H1 (cell line): ENCODE results near the gene GALNTL6. TPM values are rescaled to one million over a fixed set of nuclear protein-coding genes. Genes with fewer than 3 reads are reported as not detected.

Source experiments
- EGR1 ChIP-seq: IDR thresholded peaks from 2 replicates; pipeline ENCODE4 v1.6.1; 2011; ENCODE audit warnings: low read depth, low read length, borderline replicate concordance
- SP1 ChIP-seq: IDR thresholded peaks from 2 replicates; pipeline ENCODE4 v1.6.1; 2011; ENCODE audit warnings: low read depth, low read length
- polyA plus RNA-seq, 7 experiments: library from polyadenylated mRNA; depleted of rRNA in 3 of 7; stranded (reverse) in 5 of 7; unstranded in 2 of 7; fragments of >200 nt in 5 of 7; fragments of 200-250 nt in 2 of 7; gene quantifications; 1 replicate in 5 of 7; 2 replicates in 1 of 7; 4 replicates in 1 of 7; pipeline versions ENCODE4 v1.2.1 to v1.2.3, GENCODE V29; 2011 to 2013; ENCODE audit warnings: missing spikeins in 2 of 7, mixed read lengths in 2 of 7
- total RNA-seq: library from RNA; stranded (reverse); fragmentation: NEBNext Ultra II Directional; extraction: Animal tissue kit (Norgen Biotek cat#: 25700); gene quantifications from 2 replicates; pipeline ENCODE4 v1.2.1, GENCODE V29; 2021
- TF ChIP-seq, protein P1 (sequence below): fragments of 300-600 bp; sonication (generic); IDR thresholded peaks from 2 replicates; pipeline ENCODE4 v1.7.1; 2012; ENCODE audit warnings: low read length, moderate library complexity, mild to moderate bottlenecking, inconsistent platforms; ENCODE audit not compliant: insufficient replicate concordance

GALNTL6 gene
- total and polyA plus RNA-seq, 2 of the 8 experiments (the other 6 are each of a cell fraction or from before 2014, with no cell fraction given), result 0.03 to 0.32 TPM

DNA sequence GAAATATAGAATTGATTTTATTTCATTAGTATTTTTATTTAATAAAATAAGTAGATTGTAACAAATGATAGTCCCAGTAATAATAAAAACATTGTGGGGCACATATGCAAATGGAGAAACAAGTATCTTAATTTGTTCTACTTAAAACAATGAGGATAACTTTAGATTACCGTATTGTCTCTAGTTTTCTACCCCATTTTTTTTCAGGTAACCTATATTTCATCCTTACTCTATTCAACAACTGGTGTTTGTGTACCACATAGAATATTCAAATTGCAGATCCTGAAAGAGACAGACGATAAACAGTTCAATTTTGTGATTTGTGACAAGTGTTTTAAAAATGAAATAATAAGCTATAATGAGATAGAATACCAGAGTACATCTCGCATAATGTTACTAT lies 671.8 kb downstream of the GALNTL6 start (continued):
- TF ChIP-seq, protein P1, sequence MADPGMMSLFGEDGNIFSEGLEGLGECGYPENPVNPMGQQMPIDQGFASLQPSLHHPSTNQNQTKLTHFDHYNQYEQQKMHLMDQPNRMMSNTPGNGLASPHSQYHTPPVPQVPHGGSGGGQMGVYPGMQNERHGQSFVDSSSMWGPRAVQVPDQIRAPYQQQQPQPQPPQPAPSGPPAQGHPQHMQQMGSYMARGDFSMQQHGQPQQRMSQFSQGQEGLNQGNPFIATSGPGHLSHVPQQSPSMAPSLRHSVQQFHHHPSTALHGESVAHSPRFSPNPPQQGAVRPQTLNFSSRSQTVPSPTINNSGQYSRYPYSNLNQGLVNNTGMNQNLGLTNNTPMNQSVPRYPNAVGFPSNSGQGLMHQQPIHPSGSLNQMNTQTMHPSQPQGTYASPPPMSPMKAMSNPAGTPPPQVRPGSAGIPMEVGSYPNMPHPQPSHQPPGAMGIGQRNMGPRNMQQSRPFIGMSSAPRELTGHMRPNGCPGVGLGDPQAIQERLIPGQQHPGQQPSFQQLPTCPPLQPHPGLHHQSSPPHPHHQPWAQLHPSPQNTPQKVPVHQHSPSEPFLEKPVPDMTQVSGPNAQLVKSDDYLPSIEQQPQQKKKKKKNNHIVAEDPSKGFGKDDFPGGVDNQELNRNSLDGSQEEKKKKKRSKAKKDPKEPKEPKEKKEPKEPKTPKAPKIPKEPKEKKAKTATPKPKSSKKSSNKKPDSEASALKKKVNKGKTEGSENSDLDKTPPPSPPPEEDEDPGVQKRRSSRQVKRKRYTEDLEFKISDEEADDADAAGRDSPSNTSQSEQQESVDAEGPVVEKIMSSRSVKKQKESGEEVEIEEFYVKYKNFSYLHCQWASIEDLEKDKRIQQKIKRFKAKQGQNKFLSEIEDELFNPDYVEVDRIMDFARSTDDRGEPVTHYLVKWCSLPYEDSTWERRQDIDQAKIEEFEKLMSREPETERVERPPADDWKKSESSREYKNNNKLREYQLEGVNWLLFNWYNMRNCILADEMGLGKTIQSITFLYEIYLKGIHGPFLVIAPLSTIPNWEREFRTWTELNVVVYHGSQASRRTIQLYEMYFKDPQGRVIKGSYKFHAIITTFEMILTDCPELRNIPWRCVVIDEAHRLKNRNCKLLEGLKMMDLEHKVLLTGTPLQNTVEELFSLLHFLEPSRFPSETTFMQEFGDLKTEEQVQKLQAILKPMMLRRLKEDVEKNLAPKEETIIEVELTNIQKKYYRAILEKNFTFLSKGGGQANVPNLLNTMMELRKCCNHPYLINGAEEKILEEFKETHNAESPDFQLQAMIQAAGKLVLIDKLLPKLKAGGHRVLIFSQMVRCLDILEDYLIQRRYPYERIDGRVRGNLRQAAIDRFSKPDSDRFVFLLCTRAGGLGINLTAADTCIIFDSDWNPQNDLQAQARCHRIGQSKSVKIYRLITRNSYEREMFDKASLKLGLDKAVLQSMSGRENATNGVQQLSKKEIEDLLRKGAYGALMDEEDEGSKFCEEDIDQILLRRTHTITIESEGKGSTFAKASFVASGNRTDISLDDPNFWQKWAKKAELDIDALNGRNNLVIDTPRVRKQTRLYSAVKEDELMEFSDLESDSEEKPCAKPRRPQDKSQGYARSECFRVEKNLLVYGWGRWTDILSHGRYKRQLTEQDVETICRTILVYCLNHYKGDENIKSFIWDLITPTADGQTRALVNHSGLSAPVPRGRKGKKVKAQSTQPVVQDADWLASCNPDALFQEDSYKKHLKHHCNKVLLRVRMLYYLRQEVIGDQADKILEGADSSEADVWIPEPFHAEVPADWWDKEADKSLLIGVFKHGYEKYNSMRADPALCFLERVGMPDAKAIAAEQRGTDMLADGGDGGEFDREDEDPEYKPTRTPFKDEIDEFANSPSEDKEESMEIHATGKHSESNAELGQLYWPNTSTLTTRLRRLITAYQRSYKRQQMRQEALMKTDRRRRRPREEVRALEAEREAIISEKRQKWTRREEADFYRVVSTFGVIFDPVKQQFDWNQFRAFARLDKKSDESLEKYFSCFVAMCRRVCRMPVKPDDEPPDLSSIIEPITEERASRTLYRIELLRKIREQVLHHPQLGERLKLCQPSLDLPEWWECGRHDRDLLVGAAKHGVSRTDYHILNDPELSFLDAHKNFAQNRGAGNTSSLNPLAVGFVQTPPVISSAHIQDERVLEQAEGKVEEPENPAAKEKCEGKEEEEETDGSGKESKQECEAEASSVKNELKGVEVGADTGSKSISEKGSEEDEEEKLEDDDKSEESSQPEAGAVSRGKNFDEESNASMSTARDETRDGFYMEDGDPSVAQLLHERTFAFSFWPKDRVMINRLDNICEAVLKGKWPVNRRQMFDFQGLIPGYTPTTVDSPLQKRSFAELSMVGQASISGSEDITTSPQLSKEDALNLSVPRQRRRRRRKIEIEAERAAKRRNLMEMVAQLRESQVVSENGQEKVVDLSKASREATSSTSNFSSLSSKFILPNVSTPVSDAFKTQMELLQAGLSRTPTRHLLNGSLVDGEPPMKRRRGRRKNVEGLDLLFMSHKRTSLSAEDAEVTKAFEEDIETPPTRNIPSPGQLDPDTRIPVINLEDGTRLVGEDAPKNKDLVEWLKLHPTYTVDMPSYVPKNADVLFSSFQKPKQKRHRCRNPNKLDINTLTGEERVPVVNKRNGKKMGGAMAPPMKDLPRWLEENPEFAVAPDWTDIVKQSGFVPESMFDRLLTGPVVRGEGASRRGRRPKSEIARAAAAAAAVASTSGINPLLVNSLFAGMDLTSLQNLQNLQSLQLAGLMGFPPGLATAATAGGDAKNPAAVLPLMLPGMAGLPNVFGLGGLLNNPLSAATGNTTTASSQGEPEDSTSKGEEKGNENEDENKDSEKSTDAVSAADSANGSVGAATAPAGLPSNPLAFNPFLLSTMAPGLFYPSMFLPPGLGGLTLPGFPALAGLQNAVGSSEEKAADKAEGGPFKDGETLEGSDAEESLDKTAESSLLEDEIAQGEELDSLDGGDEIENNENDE, result peak; percentile 97
- no peak for TF ChIP-seq EGR1
- no peak for TF ChIP-seq SP1
